Measurements from ENCODE around the gene SLC22A5. TPM values are rescaled to one million over a fixed set of nuclear protein-coding genes. Genes with fewer than 3 reads are reported as not detected.

Gene SLC22A5
- total and polyA plus RNA-seq, 2 donors (not counting 3 experiments of a cell fraction or from before 2014, with no cell fraction given), result 3.6 to 9.3 TPM

GRCh38 chr5:132436936-132437335, 67.4 kb downstream of the SLC22A5 start:
- FAIRE-seq, result no peak
- Histone ChIP-seq H3K79me2 (ENCODE audit: control insufficient read depth, insufficient read depth, low read length) (no peaks in the 10 kb centered on the region), H3K9ac (replicated peaks; ENCODE audit: extremely low read depth, insufficient read depth, low read length) (no peak overlapping the region)

More at GRCh38 chr5:132436936-132437335, 67.4 kb downstream of the SLC22A5 start:
- Histone ChIP-seq H3K4me3 (replicated peaks in 1 of 3; ENCODE audit: insufficient read depth in 1 of 3, low read depth in 1 of 3, low read length in 3 of 3) (no peak overlapping the region), H3K4me2 (ENCODE audit: insufficient read depth, low read length) (no peak overlapping the region), H3K27me3 (ENCODE audit: control insufficient read depth in 2 of 2, insufficient read depth in 2 of 2, low read length in 2 of 2) (no peaks in the 10 kb centered on the region), H3K9me3 (replicated peaks; ENCODE audit: control insufficient read depth, insufficient read depth, low read length) (no peaks in the 10 kb centered on the region), H3K27ac (ENCODE audit: insufficient read depth, low read depth, low read length) (no peak overlapping the region), H4K20me1 (replicated peaks; ENCODE audit: control insufficient read depth, extremely low read depth, insufficient read depth, low read length) (no peaks in the 10 kb centered on the region), H3K36me3 (ENCODE audit: control insufficient read depth in 2 of 2, extremely low read depth in 1 of 2, insufficient read depth in 2 of 2, low read length in 2 of 2) (no peaks in the 10 kb centered on the region), H3K9me1 (replicated peaks; ENCODE audit: control insufficient read depth, extremely low read depth, insufficient read depth, low read length) (no peaks in the 10 kb centered on the region), H2AFZ (ENCODE audit: low read depth, low read length) (no peak overlapping the region), H3K4me1 (ENCODE audit: control insufficient read depth, extremely low read depth, insufficient read depth, low read length) (peaks cover 4% of the 10 kb centered on the region)
- DNase-seq (ENCODE audit: low read depth, low spot score), result no peak
- no peak for TF ChIP-seq POLR2AphosphoS5 (IDR thresholded peaks at IDR 0.05; ENCODE audit: insufficient read depth, low read depth, low read length)
- TF ChIP-seq MYC (IDR thresholded peaks at IDR 0.05; ENCODE audit: low read depth, low read length), result no peak
- no peak for TF ChIP-seq CTCF (IDR thresholded peaks at IDR 0.05; ENCODE audit: extremely low read depth in 1 of 2, insufficient read depth in 1 of 2, low read depth in 1 of 2, low read length in 2 of 2)
- no peak for TF ChIP-seq FOS (IDR thresholded peaks at IDR 0.05; ENCODE audit: borderline replicate concordance, insufficient read depth, low read length)
- TF ChIP-seq MAX (IDR thresholded peaks at IDR 0.05; ENCODE audit: insufficient read depth, insufficient read length), result no peak
- no peak for TF ChIP-seq JUN (IDR thresholded peaks at IDR 0.05; ENCODE audit: borderline replicate concordance, insufficient read depth, insufficient read length, low read depth)
- no peak for TF ChIP-seq GATA2 (IDR thresholded peaks at IDR 0.05; ENCODE audit: insufficient read depth, insufficient read length, low read depth, low read length)
- no peak for TF ChIP-seq POLR2A (IDR thresholded peaks at IDR 0.05; ENCODE audit: low read depth, low read length)
- no peak for TF ChIP-seq EZH2 (IDR thresholded peaks at IDR 0.05; ENCODE audit: borderline replicate concordance, low read depth, low read length, severe bottlenecking)
- no TSS peak for BruUV-seq (replicated peaks)
- ChIA-PET CTCF (interaction anchor here (1.4 kb wide), 1 partner anchor 10 kb away, joined by 4 read pairs; no protein-coding TSS in a partner anchor), POLR2A (no interaction called here)
- intact Hi-C loops (cut with micrococcal nuclease) (no loop called here), dilution Hi-C loops (cut with MboI; ENCODE audit: extremely low pct_ligation_motif_present, low sequenced_read_pairs) (no loop called here)
